Measurements from ENCODE around the gene PHACTR3.

The PHACTR3 gene

GRCh38 chr20:59764037-59764436 is 159.7 kb downstream of the PHACTR3 start:
- no peak for DNase-seq

- DNase-seq = no peak
These were observed 161.3 kb downstream of the PHACTR3 start for GRCh38 chr20:59765599-59766177.

- DNase-seq = no peak
These were observed 163.3 kb downstream of the PHACTR3 start for GRCh38 chr20:59767656-59768055.

GRCh38 chr20:59770270-59770669 is 165.9 kb downstream of the PHACTR3 start:
- DNase-seq = no peak

GRCh38 chr20:59770851-59771250 is 166.5 kb downstream of the PHACTR3 start:
- no peak for DNase-seq

- DNase-seq = no peak
These were observed 167.4 kb downstream of the PHACTR3 start for GRCh38 chr20:59771506-59772372.

GRCh38 chr20:59772373-59772705 is 168.0 kb downstream of the PHACTR3 start:
- no peak for DNase-seq

- no peak for DNase-seq
These were observed 168.9 kb downstream of the PHACTR3 start for GRCh38 chr20:59772931-59773913.

GRCh38 chr20:59774204-59774641 is 169.9 kb downstream of the PHACTR3 start:
- DNase-seq = no peak

GRCh38 chr20:59774921-59775686 is 170.8 kb downstream of the PHACTR3 start:
- no peak for DNase-seq

- DNase-seq = no peak
These were observed 171.3 kb downstream of the PHACTR3 start for GRCh38 chr20:59775687-59776055.

GRCh38 chr20:59776059-59776603 is 171.8 kb downstream of the PHACTR3 start:
- no peak for DNase-seq

GRCh38 chr20:59776626-59777330 is 172.4 kb downstream of the PHACTR3 start:
- DNase-seq = no peak

- DNase-seq = no peak
These were observed 173.0 kb downstream of the PHACTR3 start for GRCh38 chr20:59777331-59777725.

- DNase-seq = no peak
These were observed 173.7 kb downstream of the PHACTR3 start for GRCh38 chr20:59777814-59778575.

- no peak for DNase-seq
These were observed 174.4 kb downstream of the PHACTR3 start for GRCh38 chr20:59778615-59779200.

GRCh38 chr20:59779656-59780380 is 175.5 kb downstream of the PHACTR3 start:
- no peak for DNase-seq

- DNase-seq = no peak
These were observed 176.3 kb downstream of the PHACTR3 start for GRCh38 chr20:59780494-59781185.

GRCh38 chr20:59781226-59781625 is 176.9 kb downstream of the PHACTR3 start:
- no peak for DNase-seq
